NCI-H446 (cell line): ENCODE data around the gene ARPIN.
"Not testable (repeated sequence)": the region's sequence is repeated elsewhere in the genome, so short reads cannot be mapped to it uniquely, and the experiment has no call there.

Source experiments
- DNase-seq, 2 experiments: peaks; one replicate each; lab custom pipeline; 2025; lab: John Stamatoyannopoulos, UW

The ARPIN gene

DNA sequence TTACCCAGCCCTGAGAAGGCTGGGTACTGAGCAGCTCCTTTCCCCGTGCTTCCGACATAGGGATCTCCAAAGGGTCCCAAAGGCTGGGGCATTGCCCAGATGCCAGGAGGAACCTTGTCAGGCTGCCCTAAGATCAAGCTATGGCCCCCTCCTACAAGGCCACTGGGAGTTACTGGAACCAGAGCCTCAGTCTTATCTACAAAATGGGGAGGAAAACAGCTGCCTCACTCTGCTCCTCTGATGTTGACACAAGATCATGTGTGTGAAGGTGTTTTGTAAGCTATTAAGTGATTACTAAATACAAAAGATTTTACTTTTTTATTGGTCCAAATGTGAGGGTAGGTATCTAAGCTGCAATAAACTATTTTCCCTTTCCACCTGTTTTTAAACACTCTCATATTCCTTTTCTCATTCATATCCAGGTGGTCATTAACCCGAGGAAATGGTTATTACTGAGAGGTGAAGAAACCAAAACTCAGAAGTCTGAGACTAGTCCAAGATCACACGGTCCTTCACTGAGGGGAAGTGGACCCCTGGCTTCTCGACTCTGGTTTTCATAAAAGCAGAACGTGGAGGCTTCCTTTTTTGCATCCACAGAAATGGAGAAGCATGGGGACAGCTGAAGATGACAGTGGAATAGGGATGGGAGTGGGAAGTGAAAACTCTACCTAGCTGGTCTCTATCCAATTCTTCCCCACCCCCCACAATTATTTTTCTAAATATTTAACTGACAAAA is 1.7 kb downstream of the ARPIN start:
- no peak for DNase-seq

GRCh38 chr15:89909611-89910010 is 3.1 kb downstream of the ARPIN start:
- DNase-seq, result no peak

- DNase-seq, result no peak
Observed at GRCh38 chr15:89908226-89908625, 4.5 kb downstream of the ARPIN start.

DNA sequence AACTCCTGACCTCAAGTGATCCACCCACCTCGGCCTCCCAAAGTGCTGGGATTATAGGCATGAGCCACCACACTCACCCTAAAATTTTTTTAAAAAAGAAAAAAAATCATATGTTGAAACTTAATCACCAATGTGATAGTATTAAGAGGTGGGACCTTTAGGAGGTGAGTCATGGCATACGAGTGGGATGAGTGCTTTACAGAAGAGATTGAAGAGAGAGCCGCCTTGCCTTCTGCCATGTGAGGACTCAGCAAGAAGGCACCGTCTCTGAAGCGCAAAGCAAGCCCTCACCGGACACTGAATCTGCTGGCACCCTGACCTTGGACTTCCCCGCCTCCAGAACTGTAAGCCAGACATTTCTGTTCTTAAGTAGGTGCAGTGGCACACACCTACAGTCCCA is 5.5 kb downstream of the ARPIN start:
- no peak for DNase-seq

DNA sequence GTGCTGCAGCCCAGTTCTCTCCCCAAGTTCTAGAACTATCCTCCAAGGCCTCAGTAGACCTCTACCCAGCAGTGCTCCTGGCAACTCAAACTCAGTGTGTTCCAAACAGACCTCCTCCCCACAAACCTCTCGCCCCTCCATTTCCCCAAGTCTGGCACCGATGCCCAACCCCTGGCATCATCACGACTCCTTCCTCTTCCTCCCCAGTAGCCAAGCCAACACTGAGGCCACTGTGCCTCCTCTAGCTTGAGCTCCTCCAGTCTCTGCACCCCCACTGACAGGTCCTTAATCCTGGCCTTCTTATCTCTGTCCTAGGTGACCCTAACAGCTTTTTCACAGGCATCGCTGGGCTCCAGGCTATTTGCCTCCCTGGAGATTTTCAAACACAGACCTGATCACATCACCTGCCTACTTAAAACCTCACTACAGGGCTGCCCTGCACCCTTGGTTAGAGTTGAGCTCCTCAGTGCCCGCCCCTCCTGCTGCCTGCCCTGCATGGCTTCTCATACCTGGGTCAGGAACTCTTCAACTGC is 6.8 kb downstream of the ARPIN start:
- no peak for DNase-seq

DNA sequence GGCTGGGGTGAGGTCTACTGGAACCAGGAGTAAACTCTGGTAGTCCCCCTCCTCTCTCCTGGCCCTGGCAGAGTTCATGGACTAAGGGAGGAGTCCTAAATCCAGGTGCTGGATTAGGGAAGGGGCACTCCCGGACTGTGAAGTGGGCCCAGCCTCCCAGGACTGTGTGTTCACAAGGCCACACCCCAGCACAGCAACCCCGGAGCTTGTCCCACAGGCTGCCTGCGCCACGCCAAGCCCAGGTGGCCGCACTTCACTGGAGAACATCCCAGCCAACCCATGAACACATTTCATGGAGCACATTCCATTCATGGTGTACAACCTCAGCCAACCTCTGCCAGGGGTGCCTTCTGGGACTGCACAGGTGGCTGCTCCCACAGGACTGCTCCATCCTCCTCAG is 8.2 kb downstream of the ARPIN start:
- DNase-seq, result no peak

DNA sequence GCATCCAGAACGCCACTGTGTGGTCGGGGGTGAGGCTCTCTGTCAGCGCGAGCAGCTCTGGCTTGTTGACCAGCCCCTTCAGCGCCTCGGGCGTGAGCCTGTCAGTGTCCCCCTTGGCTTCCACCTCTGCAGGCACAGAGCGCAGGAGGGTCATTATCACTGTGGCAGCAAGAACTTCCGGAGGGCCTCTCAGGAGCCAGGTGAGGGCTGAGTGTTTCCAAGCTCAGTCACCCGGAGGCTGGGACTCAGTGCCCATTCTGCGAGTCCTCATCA is 9.0 kb downstream of the ARPIN start:
- DNase-seq, result no peak

DNA sequence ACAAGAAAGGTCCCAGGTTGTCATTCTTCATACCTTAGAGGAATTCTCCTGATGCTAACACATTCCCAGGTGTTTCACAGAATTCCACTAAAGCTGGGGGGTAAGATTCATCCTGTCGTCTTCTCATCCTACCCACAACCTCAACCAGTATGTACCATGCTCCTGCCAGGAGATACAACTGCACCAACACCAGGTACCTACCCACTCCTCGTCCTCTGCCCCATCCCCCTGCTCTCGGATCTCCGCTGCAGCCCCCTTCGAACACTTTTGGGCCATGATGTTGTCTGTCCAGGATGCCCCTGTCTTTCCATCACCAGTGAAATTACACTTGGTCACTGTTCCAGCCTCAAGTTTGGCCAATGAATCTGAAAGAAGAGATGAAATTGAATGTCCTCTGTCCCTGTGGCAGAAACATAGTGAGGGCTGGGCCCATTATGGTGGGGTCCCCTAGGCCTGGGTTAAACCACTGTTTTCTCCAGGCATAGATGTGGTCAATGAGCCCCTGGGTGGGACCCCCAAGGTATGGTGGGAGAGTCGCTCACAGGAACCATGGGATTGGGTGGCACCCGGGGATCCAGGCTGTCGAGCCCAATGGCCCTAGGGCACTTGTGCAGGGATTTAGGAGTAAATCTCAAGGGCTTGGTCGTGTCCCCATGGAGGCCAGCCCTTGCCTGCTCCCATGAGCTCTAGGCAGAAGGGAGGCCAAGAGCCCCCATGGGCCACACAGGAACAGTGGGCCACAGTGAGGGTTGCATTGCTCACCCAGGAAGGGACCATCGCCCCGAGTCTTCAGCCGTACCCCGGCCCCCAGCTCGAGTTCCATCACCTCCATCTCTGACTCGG is 9.5 kb downstream of the ARPIN start:
- no peak for DNase-seq

GRCh38 chr15:89900849-89901248 is 11.9 kb downstream of the ARPIN start:
- DNase-seq, result no peak

GRCh38 chr15:89899951-89900567 is 12.7 kb downstream of the ARPIN start:
- no peak for DNase-seq

GRCh38 chr15:89899295-89899945 is 13.3 kb downstream of the ARPIN start:
- no peak for DNase-seq

DNA sequence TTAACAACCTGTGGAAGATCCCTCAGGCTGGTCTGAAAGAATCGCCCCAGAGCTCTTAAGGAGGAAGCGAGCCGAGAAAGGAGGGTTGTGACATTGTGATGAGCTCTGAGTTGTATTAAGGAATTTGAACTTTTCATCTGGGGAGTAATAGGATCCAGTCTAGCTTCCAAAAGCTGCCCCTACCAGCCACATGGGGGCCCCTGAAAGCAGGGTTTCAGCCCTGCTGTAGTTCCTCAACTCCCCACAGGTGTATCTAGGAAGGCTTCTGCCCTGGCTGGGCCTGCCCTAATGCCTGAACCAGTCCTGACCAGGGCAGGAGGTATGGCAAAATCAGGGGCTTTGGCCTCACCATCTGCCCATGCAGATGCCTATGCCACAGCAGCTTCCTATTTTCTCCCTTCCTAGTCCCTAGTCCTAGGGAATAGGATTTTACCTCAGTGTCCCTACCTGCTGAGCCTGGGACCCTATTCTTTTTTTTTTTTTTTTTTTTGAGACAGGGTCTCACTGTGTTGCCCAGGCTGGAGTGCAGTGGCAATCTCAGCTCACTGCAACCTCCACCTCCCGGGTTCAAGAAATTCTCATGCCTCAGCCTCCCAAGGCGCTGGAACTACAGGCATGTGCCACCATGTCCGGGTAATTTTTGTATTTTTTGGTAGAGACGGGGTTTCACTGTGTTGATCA is 14.0 kb downstream of the ARPIN start:
- peak in 1 of 2 experiments; percentile 5 for DNase-seq

GRCh38 chr15:89898146-89898545 is 14.6 kb downstream of the ARPIN start:
- no peak for DNase-seq

DNA sequence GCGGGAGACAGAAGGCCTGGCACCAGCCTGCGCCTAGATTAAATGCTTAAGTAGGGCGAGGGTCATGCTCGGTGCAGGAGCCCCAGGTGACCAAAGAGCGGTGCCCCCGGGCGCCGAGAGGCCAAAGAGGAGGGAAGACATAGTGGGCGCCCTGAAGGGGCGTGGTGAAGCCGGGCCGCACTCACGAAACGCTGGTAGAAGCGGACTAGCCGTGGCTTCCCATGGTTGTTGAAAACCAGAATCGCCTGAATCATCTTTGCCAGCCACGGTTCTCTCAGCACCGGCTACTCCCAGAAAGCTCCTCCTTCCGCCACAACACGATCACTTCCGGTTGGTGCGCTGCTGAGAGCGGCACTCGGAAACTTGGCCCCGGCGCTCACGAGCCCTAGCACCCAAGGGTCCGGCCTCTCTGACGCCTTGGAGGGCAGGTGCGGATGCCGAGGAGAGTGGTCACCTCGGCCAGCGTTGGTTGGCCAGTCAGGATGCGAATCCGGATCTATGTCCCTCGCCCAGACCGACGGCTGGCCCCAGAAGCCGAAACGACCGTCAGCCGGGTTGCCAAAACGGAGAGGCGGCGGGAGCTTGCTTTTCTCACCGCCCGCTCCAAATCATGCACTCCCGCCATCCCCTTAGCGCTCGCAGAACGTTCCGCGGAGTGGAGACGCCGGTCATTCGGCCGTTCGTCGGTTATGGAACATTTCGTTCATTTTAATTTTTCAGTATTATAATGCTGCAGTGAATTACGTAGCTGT is 18.9 kb downstream of the ARPIN start, which contains the start of gene AP3S2:
TSS of gene AP3S2 (minus strand) at position 299 of the 752 bp plus-strand sequence. CDS start at position 254, 45 bp downstream.
- peak; percentile 68 to 85 for DNase-seq

- no peak for DNase-seq
Observed at GRCh38 chr15:89893027-89893426, 19.7 kb downstream of the ARPIN start.

DNA sequence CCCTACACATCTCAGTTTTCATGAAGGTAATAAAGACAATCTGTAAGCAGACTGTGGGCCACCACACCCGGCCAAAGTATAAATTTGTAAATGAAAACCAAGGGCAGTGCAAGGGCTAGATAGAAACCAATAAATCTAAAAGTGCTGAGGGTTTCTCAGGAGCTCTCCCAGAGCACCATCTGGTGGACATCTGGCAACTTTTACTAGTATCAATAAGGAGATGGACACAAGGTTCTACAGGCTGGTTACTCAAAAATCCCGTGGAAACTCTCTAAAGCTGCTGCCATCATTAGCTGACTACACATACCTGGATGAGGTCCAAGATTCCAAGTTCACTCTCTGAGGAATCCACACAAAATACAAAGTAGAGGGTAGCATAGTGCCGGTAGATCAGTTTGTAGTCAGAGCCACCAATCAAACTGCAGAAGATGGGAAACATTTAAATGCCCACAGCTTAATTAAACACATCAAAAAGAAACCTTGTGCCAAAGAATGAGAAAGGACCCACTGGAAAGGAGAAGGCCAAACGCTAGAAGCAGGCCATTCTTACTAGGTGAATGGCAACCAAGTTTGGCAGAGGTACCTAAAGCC is 24.4 kb downstream of the ARPIN start:
- peak in 1 of 2 experiments; percentile 24 for DNase-seq

DNA sequence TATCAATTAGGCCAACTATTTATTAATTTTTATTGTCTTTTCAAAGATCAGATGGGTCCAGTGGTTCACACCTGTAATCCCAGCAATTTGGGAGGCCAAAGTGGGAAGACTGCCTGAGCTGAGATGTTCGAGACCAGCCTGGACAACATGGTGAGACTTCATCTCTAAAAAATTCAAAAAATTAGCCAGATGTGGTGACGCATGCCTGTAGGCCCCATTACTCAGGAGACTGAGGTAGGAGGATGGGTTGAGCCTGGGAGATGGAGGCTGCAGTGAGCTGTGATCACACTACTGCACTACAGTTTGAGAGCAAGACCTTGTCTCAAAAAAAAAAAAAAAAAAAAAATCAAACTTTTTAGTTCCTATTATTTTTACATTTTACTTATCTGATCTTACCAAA is 27.1 kb downstream of the ARPIN start:
- no peak for DNase-seq

DNA sequence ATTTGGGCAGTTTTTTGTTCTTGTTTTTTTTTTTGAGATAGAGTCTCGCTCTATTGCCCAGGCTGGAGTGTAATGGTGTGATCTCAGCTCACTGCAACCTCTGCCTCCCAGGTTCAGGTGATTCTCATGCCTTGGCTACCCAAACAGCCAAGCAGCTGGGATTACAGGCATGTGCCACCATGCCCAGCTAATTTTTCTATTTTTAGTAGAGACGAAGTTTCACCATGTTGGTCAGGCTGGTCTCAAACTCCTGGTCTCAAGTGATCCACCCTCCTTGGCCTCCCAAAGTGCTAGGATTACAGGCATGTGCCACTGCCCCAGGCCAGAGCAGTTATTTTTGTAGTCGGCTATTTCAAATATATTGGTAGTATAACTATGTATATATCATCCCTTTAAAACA is 27.6 kb downstream of the ARPIN start:
- DNase-seq, result not testable (repeated sequence)

- DNase-seq, result no peak
Observed at GRCh38 chr15:89883518-89883917, 29.2 kb downstream of the ARPIN start.

DNA sequence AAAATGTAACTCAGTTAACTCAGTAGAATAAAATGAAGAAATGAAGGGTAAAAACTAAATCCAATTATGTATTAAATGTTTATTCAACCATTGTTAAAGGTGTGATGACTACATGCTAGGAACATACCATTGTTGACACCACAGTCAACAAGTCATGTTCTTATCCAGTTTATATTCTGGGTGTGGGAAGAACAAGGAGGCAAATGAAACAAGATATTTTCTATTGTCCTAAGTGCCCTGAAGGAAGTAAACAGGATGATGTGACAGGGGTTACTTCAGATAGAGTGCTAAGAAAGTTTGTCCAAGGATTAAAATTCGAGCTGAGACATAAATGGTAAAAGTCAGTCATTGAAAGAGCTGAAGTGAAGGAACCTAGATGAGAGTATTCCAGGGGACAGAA is 32.0 kb downstream of the ARPIN start:
- DNase-seq, result no peak

GRCh38 chr15:89878323-89878722 is 34.4 kb downstream of the ARPIN start:
- no peak for DNase-seq
